Mucosa of gallbladder (tissue), 1 donor: Measurements from ENCODE around the gene TRMT5. TPM values are rescaled to one million over a fixed set of nuclear protein-coding genes. Genes with fewer than 3 reads are reported as not detected.

Experiments used
- DNase-seq: peaks from one replicate; pipeline ENCODE4 v3.0.0-alpha.2; 2020; ENCODE audit warnings: low spot score
- total RNA-seq: library from RNA; stranded (reverse); gene quantifications from one replicate; pipeline ENCODE4 v1.2.1, GENCODE V29; 2021
- donor health status: DM: no; HTN: no; CAD: no.

TRMT5 gene, protein sequence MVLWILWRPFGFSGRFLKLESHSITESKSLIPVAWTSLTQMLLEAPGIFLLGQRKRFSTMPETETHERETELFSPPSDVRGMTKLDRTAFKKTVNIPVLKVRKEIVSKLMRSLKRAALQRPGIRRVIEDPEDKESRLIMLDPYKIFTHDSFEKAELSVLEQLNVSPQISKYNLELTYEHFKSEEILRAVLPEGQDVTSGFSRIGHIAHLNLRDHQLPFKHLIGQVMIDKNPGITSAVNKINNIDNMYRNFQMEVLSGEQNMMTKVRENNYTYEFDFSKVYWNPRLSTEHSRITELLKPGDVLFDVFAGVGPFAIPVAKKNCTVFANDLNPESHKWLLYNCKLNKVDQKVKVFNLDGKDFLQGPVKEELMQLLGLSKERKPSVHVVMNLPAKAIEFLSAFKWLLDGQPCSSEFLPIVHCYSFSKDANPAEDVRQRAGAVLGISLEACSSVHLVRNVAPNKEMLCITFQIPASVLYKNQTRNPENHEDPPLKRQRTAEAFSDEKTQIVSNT
- 8.9 TPM for total RNA-seq

DNA sequence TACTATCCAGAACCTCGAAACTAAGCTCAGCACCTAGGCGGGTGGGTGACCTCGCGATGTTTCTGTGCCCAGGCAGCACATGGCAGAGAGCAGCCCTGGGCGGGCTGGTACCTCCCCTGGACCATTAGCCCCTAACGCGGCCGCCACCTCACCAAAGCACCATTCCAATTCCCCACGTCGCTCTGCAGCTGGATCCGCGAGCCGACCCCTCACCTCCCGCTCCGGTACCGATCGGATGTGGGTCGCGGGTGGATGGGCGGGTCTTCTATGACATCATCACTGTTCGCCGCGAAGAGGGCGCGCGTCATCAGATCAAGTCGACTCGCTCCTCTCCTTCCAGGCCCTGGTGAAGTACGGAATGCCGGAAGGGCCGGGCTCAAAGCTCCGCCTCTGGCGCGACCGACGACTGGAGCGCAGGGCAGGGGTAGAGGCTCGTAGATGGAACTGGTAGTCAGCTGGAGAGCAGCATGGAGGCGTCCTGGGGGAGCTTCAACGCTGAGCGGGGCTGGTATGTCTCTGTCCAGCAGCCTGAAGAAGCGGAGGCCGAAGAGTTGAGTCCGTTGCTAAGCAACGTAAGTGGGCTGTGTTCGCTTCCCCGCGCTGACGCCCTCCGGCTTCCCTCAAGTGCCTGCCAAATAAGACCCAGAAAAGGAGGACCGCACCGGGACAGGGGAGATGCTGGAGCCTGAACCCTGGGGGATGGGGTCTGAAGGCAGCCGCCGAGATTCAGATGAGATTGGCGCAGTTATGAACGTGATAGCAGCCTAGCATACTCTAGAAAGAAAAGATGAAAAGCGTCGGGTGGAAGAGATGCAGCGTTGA is at the start of gene TRMT5, which contains the start of gene SLC38A6:
Gene TRMT5 (minus strand): TSS at position 269 of the 822 bp plus-strand sequence. CDS start 106 bp downstream, at position 163.
Gene SLC38A6 (plus strand): TSS at position 435 of the 822 bp plus-strand sequence. CDS start 33 bp downstream, at position 468.
- DNase-seq: peak; percentile 95

DNA sequence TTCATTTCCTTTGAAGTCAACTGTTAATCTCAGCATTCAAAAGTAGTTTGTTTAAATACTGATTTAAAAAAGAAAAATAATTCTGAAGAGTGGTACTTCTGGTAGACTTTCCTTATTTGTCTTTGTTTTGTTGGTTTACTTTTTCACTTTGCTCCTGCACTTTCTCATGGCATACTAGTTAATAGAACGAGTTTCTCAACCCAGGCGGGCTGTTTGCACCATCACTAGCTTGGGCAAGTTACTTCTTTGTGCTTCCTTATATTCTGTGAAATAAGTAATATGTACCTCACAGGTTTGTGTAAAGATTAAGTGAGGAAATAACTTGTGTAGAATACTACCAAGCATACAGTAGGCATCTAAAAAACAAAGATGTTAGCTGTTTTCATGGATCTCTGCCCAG is 45.6 kb upstream of the TRMT5 start:
- DNase-seq: no peak

DNA sequence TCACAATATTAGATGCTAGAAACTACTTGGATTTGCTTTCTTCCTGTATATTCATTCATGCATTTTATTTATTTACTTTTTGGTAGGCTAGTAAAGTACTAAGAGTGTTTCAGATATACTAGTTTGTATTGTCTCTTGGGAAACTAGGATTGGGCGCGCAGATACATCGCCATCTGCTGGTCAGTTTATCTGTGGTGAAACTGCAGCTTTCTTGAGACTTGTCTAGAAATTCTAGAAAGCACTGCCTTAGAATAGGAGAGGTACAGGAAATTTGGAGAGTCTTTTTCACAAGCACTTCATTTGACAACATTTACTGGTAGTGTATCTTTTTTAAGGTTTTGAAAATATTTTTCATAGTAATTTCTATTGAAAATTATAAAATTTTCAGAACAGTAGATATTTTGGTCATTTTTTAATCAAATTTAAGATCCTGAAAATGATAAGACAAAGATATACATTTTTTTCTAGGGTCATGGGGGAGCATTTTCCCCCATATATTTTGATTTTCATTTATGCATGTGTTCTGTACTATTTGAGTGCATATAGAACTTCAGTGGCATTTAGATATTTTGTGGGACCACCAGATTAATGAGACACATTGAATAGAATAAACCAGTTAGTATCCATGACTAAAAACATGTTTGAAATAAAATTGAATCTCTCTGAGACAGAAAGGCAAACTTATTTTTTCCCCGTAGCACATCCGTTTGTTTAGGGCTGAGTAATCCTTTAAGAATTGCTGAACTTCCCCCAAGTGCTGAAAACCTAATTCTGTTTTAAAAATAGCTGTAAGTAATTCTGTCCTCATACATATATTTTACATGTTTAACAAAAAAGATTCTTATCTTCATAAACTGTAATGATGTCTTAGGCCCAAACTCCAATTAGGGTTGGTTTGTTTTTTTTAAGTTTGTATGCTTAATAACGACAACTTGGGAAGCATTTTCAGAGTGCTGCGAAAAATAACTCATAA is 44.7 kb upstream of the TRMT5 start:
- DNase-seq: peak; percentile 74

DNA sequence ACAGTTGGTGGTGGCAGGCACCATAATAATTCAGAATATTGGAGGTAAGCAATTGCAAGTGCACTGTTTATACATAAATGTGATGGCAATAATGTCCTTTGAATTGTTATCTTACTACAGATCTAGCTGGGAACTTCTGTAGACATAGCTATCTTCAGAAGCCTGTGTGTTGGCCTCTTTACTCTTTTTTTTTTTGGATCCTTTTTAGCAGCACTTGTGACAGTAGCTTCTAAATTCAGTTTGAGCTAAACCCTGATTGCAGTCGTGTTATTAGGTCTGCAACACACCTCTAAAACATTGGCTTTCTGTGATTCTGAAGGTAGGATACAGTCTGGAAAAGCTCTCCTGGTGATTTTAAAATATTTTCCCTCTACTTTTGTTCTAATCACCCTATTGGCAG is 38.7 kb upstream of the TRMT5 start:
- no peak for DNase-seq

DNA sequence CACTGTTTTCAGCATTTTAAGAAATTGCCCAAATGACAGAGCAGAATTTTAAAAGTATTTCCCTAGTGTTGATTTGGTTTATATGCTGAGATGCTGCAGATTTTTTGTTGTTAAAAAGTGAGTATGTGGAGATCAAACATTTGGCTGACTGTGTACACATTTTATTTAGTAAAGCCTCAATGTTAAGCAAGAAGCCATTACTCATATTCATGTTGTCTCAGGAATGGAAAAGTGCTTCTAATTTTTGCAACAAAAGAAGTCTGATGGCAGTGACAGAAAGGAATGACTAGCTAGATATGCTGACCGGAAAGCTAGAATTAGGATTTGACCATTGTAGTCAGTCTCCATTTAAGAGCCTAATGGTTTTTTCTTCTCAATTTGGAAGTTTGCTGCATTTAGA is 22.7 kb upstream of the TRMT5 start:
- DNase-seq: no peak

DNA sequence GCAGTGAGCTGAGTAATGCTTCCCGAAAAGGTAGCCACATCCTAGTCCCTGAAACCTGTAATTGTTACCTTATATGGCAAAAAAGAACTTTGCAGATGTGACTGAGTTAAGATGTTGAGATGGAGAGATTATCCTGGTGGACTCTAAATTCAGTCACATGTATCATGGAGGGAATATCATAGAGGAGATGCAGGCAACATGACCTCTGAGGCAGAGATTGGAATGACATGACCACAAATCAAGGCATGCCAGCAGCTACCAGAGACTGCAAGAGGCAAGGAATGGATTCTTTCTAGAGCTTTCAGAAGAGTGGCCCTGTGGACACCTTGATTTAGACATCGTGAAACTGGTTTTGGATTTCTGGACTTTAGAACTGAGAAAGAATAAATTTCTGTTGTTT is 18.7 kb upstream of the TRMT5 start:
- no peak for DNase-seq

DNA sequence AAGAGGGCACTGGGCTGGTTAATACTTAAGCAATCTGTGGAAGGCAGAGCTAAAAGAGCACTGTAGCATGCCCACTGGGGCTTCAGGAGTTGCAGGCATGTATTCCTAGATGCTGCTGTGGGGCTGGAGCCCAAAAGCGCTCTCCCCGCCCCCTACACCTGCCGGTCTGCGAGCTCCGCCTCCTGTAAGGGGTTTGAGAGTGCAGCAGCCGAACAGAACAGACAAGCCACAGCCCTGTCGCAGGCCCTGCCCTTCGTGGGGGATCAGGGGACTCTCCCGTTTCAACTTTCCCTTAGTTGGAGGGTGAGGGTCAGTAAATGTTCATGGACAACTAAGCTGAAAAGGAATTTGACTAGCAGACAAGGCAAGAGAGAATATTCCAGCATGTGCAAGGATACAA is 17.7 kb upstream of the TRMT5 start:
- DNase-seq: no peak

DNA sequence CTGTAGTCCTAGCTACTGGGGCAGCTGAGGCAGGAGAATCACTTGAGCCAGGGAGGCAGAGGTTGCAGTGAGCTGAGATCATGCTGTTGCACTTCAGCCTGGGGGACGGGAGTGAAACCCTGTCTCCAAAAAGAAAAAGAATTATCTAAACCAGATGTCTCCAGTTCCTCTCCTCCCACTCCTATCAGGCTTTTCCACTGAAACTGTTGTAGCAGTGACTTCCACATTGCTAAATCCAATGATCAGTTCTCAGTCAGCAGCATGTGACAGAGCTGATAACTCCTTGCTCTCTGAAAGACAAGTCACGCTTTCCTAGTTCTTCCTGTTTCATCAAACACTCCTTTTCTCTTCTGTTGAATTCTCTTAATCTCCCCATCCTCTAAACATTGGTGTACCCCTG is 8.7 kb upstream of the TRMT5 start:
- no peak for DNase-seq

DNA sequence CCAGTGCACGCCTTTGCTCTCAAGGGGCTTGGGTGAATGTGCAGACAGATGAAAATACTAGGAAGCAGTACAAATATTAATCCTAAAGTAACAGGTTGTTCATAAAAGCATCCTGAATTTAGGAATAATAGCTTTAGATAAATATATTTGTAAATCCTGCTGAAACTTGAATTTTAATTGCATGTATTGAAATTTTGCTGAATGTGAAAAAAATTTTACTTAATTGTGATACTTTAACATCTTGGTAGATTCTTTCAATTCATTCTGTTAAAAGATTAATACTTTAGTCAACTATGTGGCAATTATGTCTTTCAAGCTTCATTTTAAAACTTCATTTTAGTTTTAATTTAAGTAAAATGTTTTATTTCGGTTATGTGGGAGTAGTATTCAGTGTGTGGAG is 5.6 kb upstream of the TRMT5 start:
- DNase-seq: no peak

DNA sequence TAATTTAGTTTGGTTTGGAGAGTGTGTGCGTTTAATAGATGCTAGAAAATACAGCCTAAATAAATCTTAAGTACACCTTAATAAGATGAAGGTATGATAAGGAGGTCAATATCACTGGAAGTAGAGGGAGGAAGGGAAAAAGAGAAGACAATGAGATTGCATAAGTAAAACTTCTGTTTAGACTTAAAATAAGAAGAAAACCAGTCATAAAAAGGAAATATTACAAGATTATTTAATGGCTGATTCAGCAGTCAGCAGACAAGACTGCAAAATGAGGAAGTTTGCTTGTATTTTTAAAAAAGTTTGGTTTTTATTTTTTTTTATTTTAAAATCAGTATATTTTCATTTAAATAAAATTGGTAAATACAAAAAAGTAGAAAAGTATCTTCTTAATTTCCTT is 3.3 kb upstream of the TRMT5 start:
- DNase-seq: no peak

DNA sequence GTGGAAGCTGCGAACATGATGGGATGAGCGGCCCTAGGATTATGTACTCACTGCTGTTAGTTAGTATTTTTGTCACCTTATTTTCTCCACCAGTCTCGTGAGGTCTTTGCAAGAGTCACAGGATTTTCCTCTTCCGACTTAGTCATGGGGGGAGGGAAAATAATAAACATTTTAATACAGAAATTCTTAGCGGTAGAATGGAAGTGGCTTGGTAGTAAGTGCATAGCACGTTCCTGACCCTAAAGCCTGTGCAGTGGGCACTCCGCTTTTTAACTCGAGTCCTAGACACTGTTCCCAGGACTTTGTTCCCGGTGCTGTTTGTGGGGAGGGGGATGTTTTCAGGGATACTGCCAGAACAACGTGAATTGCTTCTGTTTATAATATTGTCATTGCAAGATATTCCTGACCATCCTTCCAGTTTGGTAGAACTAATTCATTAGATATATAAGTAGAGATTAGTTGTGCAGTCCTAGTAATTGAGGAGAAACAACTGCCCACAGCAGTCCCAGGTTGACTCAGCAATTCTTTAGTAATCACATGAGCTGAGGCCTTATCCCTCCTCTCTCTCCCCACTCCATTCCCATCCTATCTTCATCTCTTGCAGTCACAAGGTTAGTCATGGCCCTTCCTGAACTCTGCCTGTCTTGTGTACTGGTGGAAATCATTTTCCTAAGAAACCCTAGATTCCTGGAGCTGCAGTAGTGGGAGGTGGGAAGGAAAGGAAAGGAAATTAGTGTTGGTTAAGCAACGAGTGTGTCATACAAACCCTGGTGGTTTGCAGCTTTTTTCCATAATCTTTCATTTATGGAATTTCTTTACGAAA is 965 bp upstream of the TRMT5 start:
- no peak for DNase-seq

DNA sequence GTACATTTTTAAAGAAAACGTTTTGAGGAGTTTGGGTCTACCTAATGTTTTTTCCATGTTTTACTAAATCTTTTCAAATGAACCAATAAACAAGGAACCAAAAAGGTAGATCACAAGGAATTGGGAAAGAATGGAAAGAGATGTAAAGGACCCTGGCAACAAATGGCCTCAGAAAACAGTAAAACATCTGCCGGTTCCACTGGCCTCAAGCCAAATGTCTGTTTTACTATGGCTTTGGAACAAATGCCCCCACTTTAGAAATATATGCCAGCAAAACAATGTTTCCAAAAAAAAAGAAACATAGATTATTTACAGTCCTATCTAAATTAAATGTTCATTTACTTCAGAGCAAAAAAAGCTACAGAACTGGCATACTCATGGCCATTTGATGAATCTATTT is 3.0 kb downstream of the TRMT5 start:
- no peak for DNase-seq

DNA sequence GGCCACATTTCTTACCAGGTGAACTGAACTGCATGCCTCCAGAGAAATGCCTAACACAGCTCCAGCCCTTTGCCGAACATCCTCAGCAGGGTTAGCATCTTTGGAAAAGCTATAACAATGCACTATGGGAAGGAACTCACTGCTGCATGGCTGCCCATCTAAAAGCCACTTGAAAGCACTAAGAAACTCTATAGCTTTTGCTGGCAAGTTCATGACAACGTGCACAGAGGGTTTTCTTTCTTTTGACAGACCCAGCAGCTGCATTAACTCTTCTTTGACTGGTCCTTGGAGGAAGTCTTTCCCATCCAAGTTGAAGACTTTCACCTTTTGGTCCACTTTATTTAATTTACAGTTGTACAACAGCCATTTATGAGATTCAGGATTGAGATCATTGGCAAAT is 5.3 kb downstream of the TRMT5 start:
- no peak for DNase-seq

DNA sequence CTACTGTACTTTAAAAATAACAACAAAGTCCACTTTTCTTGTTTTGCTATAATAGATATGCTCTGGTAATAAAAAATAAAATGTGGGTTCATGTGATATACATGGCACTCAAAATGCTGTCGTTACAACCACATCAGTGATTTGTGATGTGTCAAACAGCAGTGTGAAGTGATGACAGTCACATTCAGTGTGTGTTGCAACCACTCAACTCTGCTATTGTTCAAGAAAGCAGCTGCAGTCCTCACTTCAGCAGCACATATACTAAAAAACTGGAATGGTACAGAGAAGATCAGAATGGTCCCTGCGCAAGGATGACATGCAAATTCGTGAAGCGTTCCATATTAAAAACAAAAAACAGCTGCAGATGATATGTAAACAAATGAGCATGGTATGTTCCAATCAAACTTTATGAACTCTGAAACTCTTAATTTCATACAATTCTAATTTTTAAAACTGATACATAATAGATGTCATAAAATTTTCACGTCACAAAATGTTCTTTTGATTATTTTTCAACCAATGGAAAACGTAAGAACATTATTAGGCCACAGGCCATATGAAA is 6.7 kb downstream of the TRMT5 start:
- no peak for DNase-seq

DNA sequence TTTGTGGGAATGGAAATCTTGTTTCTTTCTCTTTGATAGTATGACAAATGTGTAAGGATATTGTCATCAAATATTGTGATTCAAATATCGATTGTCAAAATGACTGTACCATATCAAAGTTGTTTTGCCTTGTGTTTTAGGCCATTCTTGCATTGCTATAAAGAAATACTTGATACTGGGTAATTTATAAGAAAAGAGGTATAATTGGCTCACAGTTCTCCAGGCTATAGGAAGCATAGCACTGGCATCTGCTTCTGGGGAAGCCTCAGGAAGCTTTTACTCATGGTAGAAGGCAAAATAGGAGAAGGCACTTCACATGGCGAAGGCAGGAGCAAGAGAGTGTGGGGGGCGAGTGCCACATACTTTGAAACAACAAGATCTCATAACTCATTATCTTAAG is 7.8 kb downstream of the TRMT5 start:
- no peak for DNase-seq

DNA sequence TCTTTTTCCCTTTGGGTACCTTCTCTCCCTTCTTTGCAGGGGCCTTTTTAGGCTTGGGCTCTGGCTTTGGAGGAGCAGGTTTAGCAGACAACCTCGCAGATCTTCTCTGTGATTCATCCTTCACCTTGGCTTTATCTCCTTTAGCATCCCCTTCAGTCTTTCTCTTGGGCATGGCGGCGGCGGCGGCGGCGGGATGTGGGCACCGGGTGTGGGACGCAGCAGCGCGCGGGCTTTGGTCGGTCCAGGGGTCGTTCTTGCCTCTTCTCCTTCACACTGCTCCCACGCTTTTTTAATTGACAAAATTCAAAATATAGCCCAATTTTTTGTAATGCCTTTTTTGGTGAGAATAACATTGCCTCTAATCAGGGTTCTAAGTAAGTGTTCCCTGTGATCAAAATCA is 8.6 kb downstream of the TRMT5 start:
- no peak for DNase-seq

DNA sequence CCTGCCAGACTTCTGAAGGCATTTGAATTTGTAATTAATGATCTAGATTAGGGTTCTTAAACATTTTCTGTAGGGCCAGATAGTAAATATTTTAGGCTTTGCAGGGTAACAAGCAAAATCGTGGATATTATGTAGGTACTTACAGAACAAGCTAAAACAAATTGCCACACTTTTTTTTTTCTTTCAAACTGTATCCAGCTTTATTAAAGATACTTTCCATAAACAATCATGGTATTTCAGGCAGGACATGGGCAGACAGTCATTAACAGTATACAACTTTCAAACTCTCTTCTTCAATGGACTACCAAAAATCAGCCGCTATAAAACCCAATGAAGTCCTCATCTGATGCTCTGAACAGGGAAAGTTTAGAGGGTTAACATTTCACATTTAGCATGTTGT is 9.6 kb downstream of the TRMT5 start:
- DNase-seq: no peak

DNA sequence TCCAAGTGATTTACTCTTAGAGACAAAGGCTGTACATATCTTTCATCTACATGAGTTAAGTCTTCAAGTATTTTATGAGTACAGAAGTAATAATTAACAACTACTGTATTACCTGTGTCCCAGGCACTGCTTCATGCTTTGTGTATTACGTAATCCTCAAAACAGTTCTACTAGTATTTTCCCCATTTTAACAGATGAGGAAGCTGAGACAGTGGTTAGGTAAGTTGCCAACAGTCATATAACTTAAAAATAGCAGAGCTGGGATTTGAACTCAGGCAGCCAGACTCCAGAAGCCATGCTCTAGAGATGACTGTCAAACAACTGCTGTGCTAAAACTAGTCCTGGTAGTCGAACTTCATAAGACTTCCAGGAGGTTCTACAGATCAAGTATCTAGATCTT is 10.7 kb downstream of the TRMT5 start:
- DNase-seq: no peak

DNA sequence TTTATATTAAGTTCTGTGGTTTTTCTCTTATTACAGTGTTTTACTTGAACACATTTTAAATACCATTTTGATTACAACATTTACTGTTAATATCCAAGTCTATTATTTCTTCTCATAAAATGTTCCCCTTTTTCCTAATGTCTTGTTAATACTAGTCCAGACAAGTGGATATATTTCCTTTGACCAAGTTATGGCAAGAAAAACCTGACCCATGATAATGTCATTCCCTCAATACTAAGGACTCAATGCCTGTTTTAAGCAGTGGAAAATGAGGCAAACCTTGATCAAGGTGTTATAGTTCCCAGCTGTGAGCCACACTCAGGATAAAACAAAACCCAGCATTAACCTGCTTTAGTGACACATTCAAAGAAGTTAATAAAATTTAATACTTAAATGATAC is 12.2 kb downstream of the TRMT5 start:
- DNase-seq: no peak

DNA sequence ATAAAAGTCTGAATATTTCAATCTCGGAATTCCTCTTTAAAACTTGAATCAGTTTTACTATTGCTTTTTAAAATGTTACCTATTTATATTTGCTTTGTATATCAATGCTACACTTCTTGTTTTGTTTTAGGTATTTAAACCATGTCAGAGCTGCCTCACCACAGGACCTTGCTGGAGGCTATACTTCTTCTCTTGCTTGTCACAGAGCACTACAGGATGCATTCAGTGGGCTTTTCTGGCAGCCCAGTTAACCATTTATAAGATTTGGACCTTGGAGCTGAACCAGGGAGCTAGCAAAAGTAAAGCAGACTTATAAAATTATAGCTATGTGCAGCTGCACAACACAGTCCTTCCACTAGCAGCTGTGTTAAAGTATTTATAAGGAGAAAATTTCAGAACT is 12.8 kb downstream of the TRMT5 start:
- no peak for DNase-seq
